Endometrial microvascular endothelial cells (primary cell): Measurements from ENCODE around the gene NOX5. TPM values are rescaled to one million over a fixed set of nuclear protein-coding genes. Genes with fewer than 3 reads are reported as not detected.

Experiments
- in situ Hi-C: cut with HindIII; loops from 2 replicates; pipeline ENCODE4 v1.10.0; 2017; ENCODE audit warnings: low sequenced_read_pairs, low pct_unique_long_range_greater_than_20kb; ENCODE audit errors: inconsistent ontology term
- total RNA-seq: library from RNA; depleted of rRNA; stranded (reverse); fragments of >200 nt; gene quantifications from one replicate; pipeline ENCODE4 v1.2.3, GENCODE V29; 2015; ENCODE audit errors: inconsistent ontology term

NOX5 gene
- total RNA-seq, 1 donor from 2014 or later: under 0.01 TPM

DNA sequence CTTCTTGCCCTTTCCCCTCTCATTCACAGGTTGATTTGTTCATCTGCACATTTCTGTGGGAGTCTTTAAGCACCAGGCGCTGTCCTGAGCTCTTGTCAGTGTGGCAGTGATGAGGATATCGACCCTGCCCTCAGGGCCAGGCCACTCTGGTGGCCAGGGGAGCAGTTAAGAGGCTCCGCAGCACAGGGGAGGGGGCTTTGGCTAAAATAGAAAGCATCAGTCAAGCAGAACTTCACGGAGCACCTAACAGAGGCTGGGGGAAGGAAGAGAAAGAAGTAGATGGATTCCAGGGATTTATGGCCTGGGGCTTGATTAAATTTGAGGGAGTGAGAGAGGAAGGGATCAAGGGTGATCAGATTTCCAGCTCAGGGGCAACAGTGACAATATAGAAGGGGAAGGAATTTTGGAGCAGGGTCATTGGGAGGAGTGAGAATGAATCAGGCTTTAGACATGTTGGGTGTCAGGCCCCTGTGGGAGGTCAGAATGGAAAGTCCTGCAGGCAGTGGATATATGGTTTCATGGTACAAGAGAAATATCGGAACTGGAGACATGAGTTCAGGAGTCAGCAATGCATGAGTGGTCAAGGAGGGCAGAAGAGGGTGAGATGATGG is 73.0 kb downstream of the NOX5 start:
- in situ Hi-C loops: no loop called here

DNA sequence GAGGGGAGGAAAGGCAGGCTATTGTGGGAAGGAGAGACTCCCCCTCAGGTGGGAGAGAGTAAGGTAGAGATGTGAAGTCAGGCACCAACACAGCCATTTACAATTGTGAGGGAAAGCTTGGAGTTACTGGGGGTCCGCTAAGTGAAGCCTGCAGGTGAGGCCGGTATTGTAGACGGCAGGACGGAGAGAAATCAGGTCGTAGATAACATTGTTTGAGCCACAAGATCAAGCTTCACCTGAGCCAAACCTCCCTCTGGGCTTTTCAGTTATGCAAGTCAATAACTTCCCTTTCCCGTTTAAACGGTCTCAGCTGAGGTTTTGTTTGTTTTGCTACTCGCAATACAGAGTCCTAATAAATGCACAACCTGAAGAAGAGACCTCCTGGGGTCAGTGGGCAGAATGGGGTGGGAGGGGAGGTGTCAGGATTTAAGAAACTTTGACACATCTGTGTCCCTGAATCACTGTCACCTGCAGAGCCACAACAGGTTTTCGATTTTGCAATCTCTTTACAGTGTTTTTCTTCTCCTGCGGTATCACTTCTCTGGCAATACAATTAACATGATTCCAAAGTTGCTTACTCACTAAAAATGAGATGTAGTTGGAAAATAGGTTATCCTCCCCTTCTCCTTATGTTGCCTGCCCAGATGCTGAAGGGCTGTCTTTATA is 73.9 kb downstream of the NOX5 start:
- in situ Hi-C loops: no loop called here

DNA sequence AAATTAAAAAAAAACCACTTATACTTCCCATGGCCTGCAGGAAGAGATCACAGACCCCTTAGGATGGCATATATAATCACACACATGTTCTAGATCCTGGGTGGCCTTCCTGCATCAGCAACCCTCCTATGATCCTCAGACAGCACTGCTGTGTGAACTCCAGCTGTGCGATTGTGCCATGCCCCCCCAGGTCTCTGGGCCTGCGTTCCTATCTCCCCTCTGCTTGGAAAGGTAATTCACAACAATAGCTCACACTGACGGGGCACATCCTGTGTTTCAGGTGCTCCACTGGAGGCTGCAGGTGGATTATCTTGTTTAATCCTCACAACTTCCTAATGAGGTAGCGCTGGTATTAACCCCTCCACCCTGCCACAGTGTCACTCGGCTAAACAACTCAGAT is 74.8 kb downstream of the NOX5 start:
- in situ Hi-C loops: no loop called here

DNA sequence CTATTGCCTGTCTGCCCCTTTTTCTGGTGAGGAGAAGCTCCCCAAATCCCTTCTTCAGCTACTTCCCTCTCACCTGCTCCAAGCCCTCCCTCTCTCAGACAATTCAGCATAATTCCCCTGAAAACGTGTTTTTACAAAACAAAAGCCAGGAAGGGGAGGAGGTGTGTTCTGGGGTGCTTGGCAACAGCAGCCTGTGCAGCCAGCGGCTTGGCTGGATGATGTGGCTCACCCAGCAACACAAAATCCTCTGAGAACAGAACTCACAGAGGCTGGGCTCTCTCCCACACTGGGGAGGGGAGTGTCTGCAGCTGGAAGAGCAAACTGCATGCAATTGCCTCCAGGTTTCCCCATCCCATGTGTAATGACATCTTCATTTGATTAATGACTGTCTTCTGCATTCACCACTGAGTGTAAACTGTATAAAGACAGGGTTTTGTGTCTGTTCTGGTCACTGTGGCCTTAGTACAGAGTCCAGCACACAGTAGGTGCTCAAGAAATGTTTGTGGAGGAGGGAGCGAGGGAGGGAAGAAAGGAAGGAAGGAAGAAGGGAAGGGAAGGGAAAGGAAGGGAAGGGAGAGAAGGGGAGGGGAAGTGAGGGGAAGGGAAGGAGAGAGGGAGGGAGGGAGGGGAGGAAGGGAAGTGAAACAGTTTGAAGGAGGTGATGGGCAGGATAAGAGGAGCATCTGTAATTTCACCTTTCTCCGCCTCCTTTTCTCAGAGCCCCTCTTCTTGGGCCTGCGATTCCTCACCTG is 75.9 kb downstream of the NOX5 start:
- in situ Hi-C loops: no loop called here

DNA sequence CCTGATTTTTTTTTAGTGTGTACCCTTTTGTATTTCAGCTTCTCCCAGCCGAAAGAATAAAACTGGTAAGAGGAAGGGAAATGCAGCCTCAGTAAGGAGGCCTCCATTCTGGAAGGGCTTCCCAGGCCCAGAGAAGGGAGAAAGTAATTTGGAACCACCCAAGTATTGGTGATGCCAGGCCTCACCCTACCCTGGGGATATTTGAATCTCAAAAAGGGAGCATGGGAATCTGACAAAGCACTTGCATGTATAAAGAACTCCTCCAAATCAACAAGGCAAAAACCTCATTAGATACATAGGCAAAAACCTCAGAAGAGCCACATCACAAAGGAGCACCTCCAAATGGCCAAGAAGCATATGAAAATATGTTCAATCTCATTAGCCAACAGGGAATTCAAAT is 77.2 kb downstream of the NOX5 start:
- in situ Hi-C loops: no loop called here

DNA sequence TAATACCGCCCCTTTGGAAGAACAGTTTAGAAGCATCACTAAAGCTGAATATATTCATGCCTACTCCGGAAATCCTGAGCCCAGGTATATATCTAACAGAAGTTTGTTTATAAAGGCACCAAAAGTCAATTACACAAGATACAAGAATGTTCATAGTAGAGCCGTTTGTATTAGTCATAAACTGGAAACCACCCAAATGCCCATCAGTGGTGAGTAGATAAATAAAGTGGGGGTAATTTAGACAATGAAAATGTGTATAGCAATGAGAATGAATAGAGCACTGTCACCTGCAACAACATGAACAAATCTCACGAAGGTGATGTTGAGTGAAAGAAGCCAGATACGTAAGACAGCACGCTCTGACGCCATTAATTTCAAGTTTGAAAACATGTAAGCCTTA is 77.7 kb downstream of the NOX5 start:
- in situ Hi-C loops: no loop called here

DNA sequence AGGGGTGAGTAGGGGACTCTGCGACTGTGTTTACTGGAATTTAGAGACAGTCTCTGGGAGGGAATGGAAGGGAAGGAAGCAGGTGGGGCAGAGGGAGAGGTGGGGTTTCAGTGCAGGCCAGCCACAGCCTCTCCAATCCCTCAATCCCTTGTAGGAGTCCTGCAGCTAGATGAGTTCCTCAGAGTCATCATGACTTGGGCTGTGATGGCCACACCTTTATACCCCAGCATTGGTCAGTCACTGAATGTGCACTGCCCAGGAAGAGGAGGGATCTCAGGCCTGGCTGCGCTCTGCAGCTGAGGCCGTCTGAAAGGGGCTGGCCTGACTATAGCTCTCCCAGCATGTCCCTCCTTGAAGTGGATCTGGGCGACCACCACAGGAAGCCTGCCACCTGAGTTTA is 78.6 kb downstream of the NOX5 start:
- in situ Hi-C loops: no loop called here

GRCh38 chr15:69093614-69094013 is 79.1 kb downstream of the NOX5 start:
- in situ Hi-C loops: no loop called here

DNA sequence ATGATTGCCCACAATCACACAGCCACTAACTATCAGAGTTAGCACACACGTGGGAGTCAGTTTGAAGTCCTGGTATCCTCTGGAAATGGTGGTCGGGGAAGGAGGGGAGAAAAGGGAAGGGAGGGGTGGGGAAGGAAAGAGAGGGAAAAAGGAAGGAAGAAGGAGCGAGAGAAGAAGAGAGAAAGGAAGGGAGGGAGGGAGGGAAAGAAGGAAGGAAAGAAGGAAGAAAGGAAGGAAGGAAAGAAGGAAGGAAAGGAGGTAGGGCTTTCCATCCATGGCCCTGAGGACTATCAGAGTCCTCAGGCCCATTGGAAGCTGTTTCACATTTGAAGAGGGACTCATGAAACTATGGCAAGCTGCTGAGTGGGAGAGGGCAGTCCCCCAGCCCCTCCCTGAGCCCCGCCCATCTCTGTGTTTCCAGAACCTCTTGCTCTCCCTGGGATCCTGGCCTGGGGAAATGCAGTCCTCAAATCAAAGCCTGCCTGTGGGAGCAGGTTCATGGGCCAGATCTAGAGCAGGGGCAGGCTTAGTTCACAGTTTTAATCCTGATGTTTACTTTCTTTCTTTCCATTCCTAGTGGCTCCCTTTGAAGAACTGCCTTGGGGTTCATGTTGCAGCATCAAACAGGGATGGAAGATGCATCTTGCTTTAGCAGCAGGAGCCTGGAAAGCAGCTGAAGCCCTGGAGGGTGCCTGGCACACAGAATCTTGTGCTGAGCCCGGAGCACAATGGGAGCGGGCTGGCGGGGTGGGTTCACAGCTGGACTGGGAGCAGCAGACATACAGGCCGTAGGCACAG is 79.8 kb downstream of the NOX5 start:
- in situ Hi-C loops: no loop called here

- in situ Hi-C loops: no loop called here
Measured at GRCh38 chr15:69095274-69095673, 80.8 kb downstream of the NOX5 start.

- in situ Hi-C loops: no loop called here
Measured at GRCh38 chr15:69096196-69096595, 81.7 kb downstream of the NOX5 start.

- in situ Hi-C loops: no loop called here
Measured at GRCh38 chr15:69096626-69097025, 82.1 kb downstream of the NOX5 start.

GRCh38 chr15:69098771-69099170 is 84.3 kb downstream of the NOX5 start:
- in situ Hi-C loops: no loop called here

- in situ Hi-C loops: no loop called here
Measured at GRCh38 chr15:69099941-69100340, 85.4 kb downstream of the NOX5 start.

- in situ Hi-C loops: no loop called here
Measured at GRCh38 chr15:69100821-69101220, 86.3 kb downstream of the NOX5 start.

GRCh38 chr15:69104050-69104750 is 89.7 kb downstream of the NOX5 start:
- in situ Hi-C loops: no loop called here

- in situ Hi-C loops: no loop called here
Measured at GRCh38 chr15:69105451-69105985, 91.0 kb downstream of the NOX5 start.

- in situ Hi-C loops: no loop called here
Measured at GRCh38 chr15:69107025-69107620, 92.6 kb downstream of the NOX5 start.
